HG02759 (cell line): ENCODE results near the gene RNF2.
"Not testable (repeated sequence)": the region's sequence is repeated elsewhere in the genome, so short reads cannot be mapped to it uniquely, and the experiment has no call there.

Source experiments
- ATAC-seq: cut with Tn5 transposase; IDR thresholded peaks from one replicate; pipeline ENCODE4 v1.9.1; 2021; ENCODE audit warnings: mild to moderate bottlenecking, moderate library complexity; ENCODE audit not compliant: unreplicated experiment

RNF2 gene

DNA sequence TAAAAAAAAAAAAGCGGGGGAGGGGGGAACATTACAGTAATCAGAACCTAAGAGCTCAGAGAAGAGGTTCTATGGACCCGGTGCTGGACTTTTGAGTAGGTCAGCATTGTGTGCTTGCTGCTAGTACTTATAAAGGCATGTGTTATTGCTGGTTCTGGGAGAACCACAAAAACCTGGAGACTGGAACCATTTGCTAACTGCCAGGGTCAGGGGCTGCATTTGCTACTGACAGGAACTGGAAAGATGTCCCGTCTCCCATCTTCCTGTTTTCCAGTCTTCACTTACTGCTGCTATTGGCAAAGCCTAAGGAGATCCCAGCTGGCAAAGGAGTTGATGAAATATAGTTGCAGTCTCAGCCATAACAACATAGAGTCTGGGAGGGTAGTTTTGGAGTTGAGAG is 4.3 kb downstream of the RNF2 start:
- ATAC-seq = no peak

DNA sequence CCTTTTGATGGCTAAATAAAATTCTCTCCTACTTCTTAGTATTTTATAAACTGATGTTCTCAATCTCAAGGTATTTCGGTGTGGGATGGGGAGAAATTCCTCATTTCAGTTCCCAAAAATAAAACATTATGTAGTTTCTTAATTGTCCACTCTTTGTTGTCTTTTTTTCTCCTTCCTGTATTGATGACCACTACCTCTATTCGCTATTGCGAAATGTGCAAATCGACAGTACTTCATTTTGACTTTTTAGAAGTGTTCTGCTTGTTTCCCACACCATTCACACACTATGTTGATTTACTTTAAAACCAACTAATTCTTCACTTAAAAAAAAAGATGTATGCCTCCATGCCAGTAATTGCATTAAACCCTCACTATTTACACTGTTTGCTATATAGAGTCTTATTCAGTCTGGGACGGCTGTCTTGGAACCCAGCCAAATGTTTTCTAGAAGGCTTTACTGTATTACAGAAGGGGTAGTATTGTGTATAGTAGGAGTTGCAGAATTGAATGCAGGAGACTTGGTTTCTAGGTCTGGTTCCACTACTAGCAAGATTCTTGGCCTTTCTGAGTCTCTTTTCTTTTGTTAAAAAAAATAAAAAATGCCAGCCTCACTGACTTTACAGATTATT is 5.6 kb downstream of the RNF2 start:
- ATAC-seq = no peak

- ATAC-seq = no peak
Observed at GRCh38 chr1:185053204-185053603, 7.8 kb downstream of the RNF2 start.

DNA sequence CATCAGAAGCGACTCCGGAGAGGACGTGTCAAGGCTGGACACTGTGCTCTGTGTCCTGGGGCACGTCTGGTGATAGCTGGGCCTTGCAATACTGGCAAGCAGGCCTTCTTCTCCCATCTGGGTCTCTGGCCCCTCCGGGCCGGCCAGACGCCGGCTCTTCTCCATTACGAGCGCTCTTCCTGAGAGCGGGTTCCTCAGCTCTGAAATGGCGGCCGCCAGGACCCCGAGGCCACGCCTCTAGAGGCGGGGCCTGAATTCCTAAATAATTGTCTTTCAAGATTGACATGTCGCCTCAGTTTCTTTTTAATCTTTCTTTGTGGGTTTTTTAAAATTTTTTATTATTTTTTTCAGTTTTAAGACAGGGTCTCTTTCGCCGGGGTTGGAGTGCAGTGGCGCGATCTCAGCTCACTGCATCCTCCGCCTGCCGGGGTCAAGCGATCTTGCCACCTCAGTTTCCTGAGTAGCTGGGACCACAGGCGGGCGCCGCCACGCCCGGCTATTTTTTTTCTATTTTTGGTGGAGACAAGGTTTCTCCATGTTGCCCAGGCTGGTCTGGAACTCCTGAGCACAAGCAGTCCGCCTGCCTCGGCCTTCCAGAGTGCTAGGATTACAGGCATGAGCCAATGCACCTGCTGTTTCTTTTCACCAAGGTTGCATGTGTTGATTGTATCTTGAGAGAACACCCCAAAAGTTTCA is 9.2 kb downstream of the RNF2 start:
- no peak for ATAC-seq

GRCh38 chr1:185058110-185058509 is 12.8 kb downstream of the RNF2 start:
- no peak for ATAC-seq

DNA sequence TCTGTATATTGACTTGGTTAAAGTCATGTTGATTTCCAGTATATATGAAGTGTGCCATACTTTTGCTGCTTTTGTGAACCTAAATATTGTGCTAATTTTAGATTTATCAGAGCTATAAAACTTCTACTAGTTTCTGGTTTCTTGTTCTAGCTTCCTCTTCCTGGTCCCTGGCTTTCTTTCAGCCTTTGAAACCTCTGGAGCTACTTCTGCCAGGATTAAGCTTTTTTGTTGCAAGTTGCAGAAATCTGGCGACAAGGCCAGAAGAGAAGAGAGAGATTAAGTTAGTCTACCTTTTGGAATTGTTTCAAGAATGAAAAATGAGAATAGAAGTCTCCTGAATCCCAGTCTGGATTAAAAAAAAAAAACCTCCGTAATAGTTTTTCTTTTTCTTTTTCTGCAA is 13.5 kb downstream of the RNF2 start:
- ATAC-seq = no peak

- no peak for ATAC-seq
Observed at GRCh38 chr1:185059950-185060571, 14.7 kb downstream of the RNF2 start.

GRCh38 chr1:185062710-185063370 is 17.5 kb downstream of the RNF2 start:
- no peak for ATAC-seq

- no peak for ATAC-seq
Observed at GRCh38 chr1:185063719-185064118, 18.4 kb downstream of the RNF2 start.

DNA sequence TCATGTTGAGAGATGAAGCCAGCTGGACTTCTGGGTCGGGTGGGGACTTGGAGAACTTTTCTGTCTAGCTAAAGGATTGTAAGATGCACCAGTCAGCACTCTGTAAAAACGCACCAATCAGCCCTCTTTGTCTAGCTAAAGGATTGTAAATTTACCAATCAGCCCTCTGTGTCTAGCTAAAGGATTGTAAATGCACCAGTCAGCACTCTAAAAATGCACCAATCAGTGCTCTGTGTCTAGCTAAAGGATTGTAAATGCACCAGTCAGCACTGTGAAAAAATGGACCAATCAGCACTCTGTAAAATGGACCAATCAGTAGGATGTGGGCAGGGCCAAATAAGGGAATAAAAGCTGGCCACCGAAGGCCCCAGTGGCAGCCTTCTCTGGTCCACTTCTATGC is 19.6 kb downstream of the RNF2 start:
- not testable (repeated sequence) for ATAC-seq

GRCh38 chr1:185066181-185066580 is 20.8 kb downstream of the RNF2 start:
- no peak for ATAC-seq

DNA sequence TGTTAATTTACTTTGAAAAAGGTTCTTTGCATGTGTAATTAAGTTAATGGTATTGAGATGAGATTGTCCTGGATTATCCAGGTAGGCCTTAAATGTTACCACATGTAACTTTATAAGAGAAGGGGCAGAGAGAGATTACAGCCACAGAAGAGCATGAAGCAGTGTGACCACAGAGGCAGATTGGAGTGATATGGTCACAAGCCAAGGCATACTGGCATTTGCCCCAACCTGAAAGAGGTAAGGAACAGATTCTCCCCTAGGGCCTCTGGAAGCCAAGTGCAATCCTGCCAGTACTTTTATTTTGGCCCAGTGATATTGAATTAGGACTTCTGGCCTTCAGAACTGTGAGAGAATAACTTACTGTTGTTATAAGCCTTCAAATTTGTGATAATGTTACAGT is 23.0 kb downstream of the RNF2 start:
- ATAC-seq = no peak

DNA sequence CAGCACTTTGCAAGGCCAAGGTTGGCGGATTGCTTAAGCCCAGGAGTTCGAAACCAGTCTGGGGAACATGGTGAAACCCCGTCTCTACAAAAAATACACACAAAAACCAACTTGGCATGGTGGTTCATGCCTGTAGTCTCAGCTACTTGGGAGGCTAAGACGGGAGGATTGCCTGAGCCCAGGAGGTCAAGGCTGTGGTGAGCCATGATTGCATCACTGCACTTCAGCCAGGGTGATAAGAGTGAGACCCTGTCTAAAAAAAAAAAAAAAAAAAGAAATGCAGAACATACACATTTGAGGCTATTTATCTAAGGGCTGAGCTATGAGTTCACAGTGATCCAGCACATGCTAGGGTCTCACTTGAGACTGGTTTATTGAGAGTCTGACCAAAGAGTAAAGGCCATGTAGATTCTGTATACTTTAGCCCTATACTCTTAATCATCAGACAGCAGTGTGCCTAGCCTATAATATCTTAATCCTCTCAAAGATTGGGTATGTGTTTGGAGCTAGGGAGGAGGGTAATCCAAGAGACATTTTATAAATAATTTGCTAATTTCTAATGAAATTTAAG is 23.9 kb downstream of the RNF2 start:
- no peak for ATAC-seq

DNA sequence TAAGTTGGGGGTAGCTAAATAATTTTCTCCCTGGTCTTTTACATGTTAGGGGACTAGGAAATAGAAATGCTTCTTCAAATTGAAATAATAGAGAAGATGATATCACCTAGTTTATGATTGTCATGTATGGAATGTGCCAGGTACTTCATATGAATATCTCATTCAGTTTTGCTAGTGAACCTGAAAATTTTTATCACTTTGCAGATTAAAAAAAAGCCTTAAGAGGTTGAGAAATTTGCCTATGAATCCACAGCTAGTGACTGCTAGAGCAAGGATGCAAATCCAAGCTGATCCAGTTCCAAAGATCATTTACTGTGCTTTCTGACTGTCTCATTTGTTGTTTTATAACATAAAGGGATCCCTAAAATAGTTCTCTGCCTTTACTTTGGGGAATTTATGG is 24.7 kb downstream of the RNF2 start:
- ATAC-seq = no peak

GRCh38 chr1:185073725-185074124 is 28.4 kb downstream of the RNF2 start:
- ATAC-seq = no peak

DNA sequence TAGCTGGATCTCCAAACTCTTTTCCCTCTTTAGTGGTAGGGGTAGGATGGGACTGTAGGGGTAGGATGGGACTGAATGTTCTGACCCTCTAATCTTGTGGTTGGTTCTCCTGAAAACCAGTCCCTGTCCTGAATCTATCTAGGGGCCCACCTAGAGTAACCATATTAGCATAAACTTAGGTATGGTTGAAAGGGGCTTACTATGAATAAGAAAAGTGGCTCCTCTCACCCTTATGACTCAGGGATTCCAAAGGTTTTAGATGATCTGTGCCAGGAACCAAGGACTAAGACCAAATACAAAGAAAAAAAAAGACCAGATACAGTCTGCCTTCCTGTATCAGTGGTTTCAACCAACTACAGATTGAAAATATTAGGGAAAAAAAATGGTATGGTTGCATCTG is 28.9 kb downstream of the RNF2 start:
- no peak for ATAC-seq

GRCh38 chr1:185075476-185075875 is 30.1 kb downstream of the RNF2 start:
- ATAC-seq = no peak

- no peak for ATAC-seq
Observed at GRCh38 chr1:185077374-185077773, 32.0 kb downstream of the RNF2 start.

- no peak for ATAC-seq
Observed at GRCh38 chr1:185080422-185080821, 35.1 kb downstream of the RNF2 start.

DNA sequence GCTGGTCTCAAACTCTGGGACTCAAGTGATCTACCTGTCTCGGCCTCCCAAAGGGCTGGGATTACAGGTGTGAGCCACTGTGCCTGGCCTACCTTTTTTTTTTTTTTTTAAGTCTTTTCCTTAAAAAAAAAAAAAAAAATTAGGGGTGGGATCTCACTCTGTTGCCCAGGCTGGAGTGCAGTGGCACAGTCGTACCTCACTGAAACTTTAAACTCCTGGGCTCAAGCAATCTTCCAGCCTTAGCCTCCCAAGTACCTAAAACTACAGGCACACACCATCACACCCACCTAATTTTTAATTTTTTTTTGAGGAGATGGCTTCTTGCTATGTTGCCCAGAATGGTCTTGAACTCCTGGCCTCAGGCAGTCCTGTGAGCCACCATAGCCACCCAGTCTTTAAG is 38.5 kb downstream of the RNF2 start:
- ATAC-seq = no peak

- ATAC-seq = no peak
Observed at GRCh38 chr1:185087101-185087500, 41.7 kb downstream of the RNF2 start.

DNA sequence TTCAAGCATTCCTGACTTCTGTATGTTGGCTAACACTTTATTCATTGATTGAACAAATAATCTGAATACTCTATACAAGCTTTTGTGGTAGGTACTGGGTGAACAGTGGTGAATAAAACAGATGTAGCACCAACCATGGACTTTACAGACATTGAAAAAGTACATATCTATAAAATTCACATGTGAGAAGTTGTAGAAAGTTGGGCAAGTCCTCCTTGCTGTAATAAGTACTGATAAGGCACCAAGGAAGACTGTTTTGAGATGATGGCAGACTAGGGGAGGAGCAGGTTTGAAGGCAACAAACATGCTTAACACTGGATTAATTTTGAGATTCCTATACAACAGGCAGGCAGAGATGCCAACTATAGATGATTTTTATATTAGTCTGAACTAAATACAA is 42.4 kb downstream of the RNF2 start:
- no peak for ATAC-seq
